Left renal cortex interstitium (tissue), 4 donors: ENCODE data around the gene ESAM. TPM values are rescaled to one million over a fixed set of nuclear protein-coding genes. Genes with fewer than 3 reads are reported as not detected.
"Not testable (repeated sequence)": the region's sequence is repeated elsewhere in the genome, so short reads cannot be mapped to it uniquely, and the experiment has no call there.

ENCODE experiments used
- DNase-seq, 4 donors: peaks; one replicate each; pipeline ENCODE4 v3.0.0-alpha.2; 2013; ENCODE audit warnings: low read depth in 4 of 4, low spot score in 2 of 4, missing footprints in 1 of 4
- polyA plus RNA-seq, 4 donors: library from polyadenylated mRNA; unstranded; fragments of 120-200 nt; gene quantifications; one replicate each; pipeline ENCODE4 v1.2.1, GENCODE V29; 2013; ENCODE audit not compliant: insufficient read length in 4 of 4

ESAM gene
- polyA plus RNA-seq, 4 donors = 61.9 to 73.2 (median 72.7) TPM

GRCh38 chr11:124776865-124777645 is 15.0 kb upstream of the ESAM start:
- DNase-seq = no peak

- DNase-seq = not testable (repeated sequence)
These were observed 8.9 kb upstream of the ESAM start for GRCh38 chr11:124770959-124771358.

- no peak for DNase-seq
These were observed 8.0 kb upstream of the ESAM start for GRCh38 chr11:124769806-124770774.

GRCh38 chr11:124768914-124769313 is 6.8 kb upstream of the ESAM start:
- DNase-seq = no peak

GRCh38 chr11:124766156-124766555 is 4.1 kb upstream of the ESAM start:
- no peak for DNase-seq

GRCh38 chr11:124763156-124763947 is 1.3 kb upstream of the ESAM start:
- DNase-seq = peak in 2 of 4 donors; percentile 74 to 76

- no peak for DNase-seq
These were observed 600 bp upstream of the ESAM start for GRCh38 chr11:124762624-124763155.

GRCh38 chr11:124761301-124762104 is 587 bp downstream of the ESAM start:
- DNase-seq = no peak

GRCh38 chr11:124760806-124761205 is 1.3 kb downstream of the ESAM start:
- DNase-seq = no peak

- DNase-seq = no peak
These were observed 1.9 kb downstream of the ESAM start for GRCh38 chr11:124760205-124760652.

GRCh38 chr11:124759266-124760204 is 2.6 kb downstream of the ESAM start:
- peak in 1 of 4 donors; percentile 45 for DNase-seq

- DNase-seq = peak in 2 of 4 donors; percentile 42 to 66
These were observed 3.5 kb downstream of the ESAM start for GRCh38 chr11:124758355-124759265.

GRCh38 chr11:124757320-124757719 is 4.8 kb downstream of the ESAM start:
- DNase-seq = no peak

GRCh38 chr11:124756753-124757227 is 5.3 kb downstream of the ESAM start:
- DNase-seq = no peak

- DNase-seq = no peak
These were observed 5.9 kb downstream of the ESAM start for GRCh38 chr11:124756033-124756752.

- no peak for DNase-seq
These were observed 7.4 kb downstream of the ESAM start for GRCh38 chr11:124754710-124755109.
